Activated naive CD8-positive, alpha-beta T cell treated with anti-CD3 and anti-CD28 coated beads, Interleukin-2, amount 50 U/mL, for 16 hours (primary cell): ENCODE results near the gene CUX1.

ENCODE experiments used
- DNase-seq: peaks from one replicate; pipeline ENCODE4 v3.0.0-alpha.2; 2020; ENCODE audit warnings: low read depth, low spot score

The CUX1 gene

GRCh38 chr7:101956130-101956529 is 138.7 kb downstream of the CUX1 start:
- DNase-seq, result no peak

- DNase-seq, result no peak
Observed at GRCh38 chr7:101957744-101958525, 140.5 kb downstream of the CUX1 start.

- no peak for DNase-seq
Observed at GRCh38 chr7:101959342-101959741, 141.9 kb downstream of the CUX1 start.

GRCh38 chr7:101959829-101960228 is 142.4 kb downstream of the CUX1 start:
- DNase-seq, result no peak

- DNase-seq, result no peak
Observed at GRCh38 chr7:101960323-101960722, 142.9 kb downstream of the CUX1 start.

- DNase-seq, result no peak
Observed at GRCh38 chr7:101960985-101961708, 143.7 kb downstream of the CUX1 start.

GRCh38 chr7:101961811-101962210 is 144.4 kb downstream of the CUX1 start:
- no peak for DNase-seq

GRCh38 chr7:101963693-101964092 is 146.3 kb downstream of the CUX1 start:
- no peak for DNase-seq

- DNase-seq, result no peak
Observed at GRCh38 chr7:101964680-101965452, 147.4 kb downstream of the CUX1 start.

- DNase-seq, result no peak
Observed at GRCh38 chr7:101968720-101969466, 151.5 kb downstream of the CUX1 start.

GRCh38 chr7:101969997-101970585 is 152.7 kb downstream of the CUX1 start:
- DNase-seq, result no peak

- no peak for DNase-seq
Observed at GRCh38 chr7:101970801-101971200, 153.4 kb downstream of the CUX1 start.

- no peak for DNase-seq
Observed at GRCh38 chr7:101971457-101971856, 154.0 kb downstream of the CUX1 start.

- DNase-seq, result no peak
Observed at GRCh38 chr7:101972627-101973026, 155.2 kb downstream of the CUX1 start.

- DNase-seq, result no peak
Observed at GRCh38 chr7:101973130-101973529, 155.7 kb downstream of the CUX1 start.

- no peak for DNase-seq
Observed at GRCh38 chr7:101974393-101974792, 157.0 kb downstream of the CUX1 start.

- no peak for DNase-seq
Observed at GRCh38 chr7:101975046-101975445, 157.6 kb downstream of the CUX1 start.

- no peak for DNase-seq
Observed at GRCh38 chr7:101976411-101976810, 159.0 kb downstream of the CUX1 start.

- no peak for DNase-seq
Observed at GRCh38 chr7:101977249-101977648, 159.8 kb downstream of the CUX1 start.

GRCh38 chr7:101978683-101979082 is 161.3 kb downstream of the CUX1 start:
- no peak for DNase-seq

GRCh38 chr7:101983147-101983811 is 165.9 kb downstream of the CUX1 start:
- DNase-seq, result no peak
